ENCODE results near the gene OR2S2. TPM values are rescaled to one million over a fixed set of nuclear protein-coding genes. Genes with fewer than 3 reads are reported as not detected.
"Not testable (repeated sequence)": the region's sequence is repeated elsewhere in the genome, so short reads cannot be mapped to it uniquely, and the experiment has no call there.

OR2S2 gene
- total RNA-seq, 2 experiments from 2014 or later = not detected

- Mint-ChIP-seq H3K4me3 (no peak overlapping the region), H3K27me3 (peaks cover 36% of the 10 kb centered on the region), H3K4me1 (ENCODE audit: low read depth) (no peaks in the 10 kb centered on the region), H3K36me3 (ENCODE audit: low read depth) (no peaks in the 10 kb centered on the region), H3K9me3 (peaks cover 7% of the 10 kb centered on the region), H3K27ac (no peak overlapping the region)
- peaks cover 0 to 12% of the 10 kb centered on the region in 2 experiments for H3K9me3 ChIP-seq (ENCODE audit: control insufficient read depth in 1 of 2, insufficient read depth in 1 of 2, low read length in 2 of 2)
- ATAC-seq (ENCODE audit: poor library complexity) (no peak), DNase-seq (no peak)
- no peak overlapping the region for H3K4me3 ChIP-seq (ENCODE audit: low read length)
- CTCF ChIA-PET = interaction anchor here (1.0 to 1.4 kb wide), 2 partner anchors 10 to 13 kb away, joined by 3 to 7 read pairs; no protein-coding TSS in a partner anchor
- peaks cover 2 to 5% of the 10 kb centered on the region in 2 experiments for H3K27me3 ChIP-seq (ENCODE audit: control insufficient read depth in 1 of 2, insufficient read depth in 2 of 2, low read length in 2 of 2)
- no peaks in the 10 kb centered on the region for H3K36me3 ChIP-seq (ENCODE audit: insufficient read depth, low read length)
- no peak for TF ChIP-seq CTCF (IDR thresholded peaks at IDR 0.05)
- no peaks in the 10 kb centered on the region for H3K4me1 ChIP-seq (ENCODE audit: insufficient read depth, low read length)
- intact Hi-C loops (cut with DNase I, micrococcal nuclease) = no loop called here
- POLR2A ChIA-PET = interaction anchor here (0.7 kb wide), 1 partner anchor 13 kb away, joined by 3 read pairs; no protein-coding TSS in a partner anchor
- H3K27ac ChIP-seq (ENCODE audit: low read depth in 1 of 2, low read length in 2 of 2) = no peak overlapping the region
Measured at GRCh38 chr9:35994959-35995358, 37.0 kb upstream of the OR2S2 start.

GRCh38 chr9:35993976-35994720, 36.2 kb upstream of the OR2S2 start:
- H3K9me3 Mint-ChIP-seq = peaks cover 7% of the 10 kb centered on the region
- no peak overlapping the region for H3K4me3 Mint-ChIP-seq
- DNase-seq (no peak), ATAC-seq (ENCODE audit: poor library complexity) (no peak)
- ChIA-PET POLR2A (no interaction called here), CTCF (interaction anchor here (1.0 to 1.4 kb wide), 2 partner anchors 11 to 14 kb away, joined by 3 to 7 read pairs; no protein-coding TSS in a partner anchor)
- Histone ChIP-seq H3K4me1 (ENCODE audit: insufficient read depth, low read length) (no peaks in the 10 kb centered on the region), H3K9me3 (ENCODE audit: control insufficient read depth in 1 of 2, insufficient read depth in 1 of 2, low read length in 2 of 2) (peaks cover 0 to 12% of the 10 kb centered on the region in 2 experiments), H3K27ac (ENCODE audit: low read depth in 1 of 2, low read length in 2 of 2) (no peak overlapping the region), H3K4me3 (ENCODE audit: low read length) (no peak overlapping the region), H3K27me3 (ENCODE audit: control insufficient read depth in 1 of 2, insufficient read depth in 2 of 2, low read length in 2 of 2) (peaks cover 2 to 5% of the 10 kb centered on the region in 2 experiments), H3K36me3 (ENCODE audit: insufficient read depth, low read length) (no peaks in the 10 kb centered on the region)
- intact Hi-C loops (cut with DNase I, micrococcal nuclease) = no loop called here
- TF ChIP-seq CTCF (IDR thresholded peaks at IDR 0.05) = no peak
- H3K27ac Mint-ChIP-seq = no peak overlapping the region
- no peaks in the 10 kb centered on the region for H3K36me3 Mint-ChIP-seq (ENCODE audit: low read depth)
- H3K4me1 Mint-ChIP-seq (ENCODE audit: low read depth) = no peaks in the 10 kb centered on the region
- H3K27me3 Mint-ChIP-seq = peaks cover 39% of the 10 kb centered on the region

- peaks cover 44% of the 10 kb centered on the region for H3K27me3 Mint-ChIP-seq
- H3K27ac Mint-ChIP-seq; CTCF ChIA-PET; DNase-seq; ATAC-seq (ENCODE audit: poor library complexity); H3K4me3 Mint-ChIP-seq; H3K36me3 ChIP-seq (ENCODE audit: insufficient read depth, low read length); H3K36me3 Mint-ChIP-seq (ENCODE audit: low read depth); H3K9me3 Mint-ChIP-seq; POLR2A ChIA-PET; H3K9me3 ChIP-seq (ENCODE audit: control insufficient read depth in 1 of 2, insufficient read depth in 1 of 2, low read length in 2 of 2); intact Hi-C loops (cut with DNase I, micrococcal nuclease); H3K4me1 ChIP-seq (ENCODE audit: insufficient read depth, low read length); H3K4me1 Mint-ChIP-seq (ENCODE audit: low read depth); H3K4me3 ChIP-seq (ENCODE audit: low read length); H3K27ac ChIP-seq (ENCODE audit: low read depth in 1 of 2, low read length in 2 of 2); H3K27me3 ChIP-seq (ENCODE audit: control insufficient read depth in 1 of 2, insufficient read depth in 2 of 2, low read length in 2 of 2): not testable (repeated sequence)
Measured at GRCh38 chr9:35993136-35993535, 35.2 kb upstream of the OR2S2 start.
